SK-N-SH treated with all-trans-retinoic acid at 6 μM for 48 hours (cell line): ENCODE measurements around the gene NLRP1.

ENCODE experiments used
- ATAC-seq: fragments of 200-7000 bp; cut with Tn5 transposase; 3 replicates; pipeline ENCODE4 v1.9.1; 2020; ENCODE audit warnings: mild to moderate bottlenecking, moderate library complexity
- ARNTL ChIP-seq: fragments of 450-650 bp; formaldehyde crosslinking; IDR thresholded peaks from 2 replicates; pipeline ENCODE4 v1.5.0; 2020; ENCODE audit warnings: low read depth, mild to moderate bottlenecking, moderate library complexity, borderline replicate concordance
- BACH2 ChIP-seq: fragments of 250-450 bp; sonication (Bioruptor Pico); IDR thresholded peaks from 2 replicates; pipeline ENCODE4 v1.9.0; 2021; ENCODE audit warnings: mild to moderate bottlenecking, borderline replicate concordance
- CSDC2 ChIP-seq: fragments of 250-450 bp; sonication (Bioruptor Pico); IDR thresholded peaks from 2 replicates; pipeline ENCODE4 v1.5.0; 2020; ENCODE audit warnings: mild to moderate bottlenecking, moderate library complexity
- CSRNP3 ChIP-seq: fragments of 250-450 bp; sonication (Bioruptor Pico); IDR thresholded peaks from 2 replicates; pipeline ENCODE4 v1.5.1; 2021; ENCODE audit warnings: mild to moderate bottlenecking, moderate library complexity
- ESRRG ChIP-seq: fragments of 250-450 bp; sonication (Bioruptor Pico); IDR thresholded peaks from 2 replicates; pipeline ENCODE4 v1.6.1; 2021; ENCODE audit warnings: mild to moderate bottlenecking
- GLIS3 ChIP-seq: fragments of 250-450 bp; sonication (Bioruptor Pico); IDR thresholded peaks from 2 replicates; pipeline ENCODE4 v1.5.0; 2020; ENCODE audit warnings: mild to moderate bottlenecking, moderate library complexity
- ISL1 ChIP-seq: fragments of 250-450 bp; sonication (Bioruptor Pico); IDR thresholded peaks from 2 replicates; pipeline ENCODE4 v2.1.2; 2022; ENCODE audit warnings: mild to moderate bottlenecking, moderate library complexity
- OSR1 ChIP-seq: fragments of 250-450 bp; sonication (Bioruptor Pico); IDR thresholded peaks from 2 replicates; pipeline ENCODE4 v1.8.0; 2022; ENCODE audit warnings: moderate library complexity, mild to moderate bottlenecking, inconsistent platforms
- PATZ1 ChIP-seq: fragments of 250-450 bp; sonication (Bioruptor Pico); IDR thresholded peaks from 2 replicates; pipeline ENCODE4 v1.8.0; 2020; ENCODE audit warnings: mild to moderate bottlenecking, moderate library complexity, borderline replicate concordance
- POU6F1 ChIP-seq: fragments of 250-450 bp; sonication (Bioruptor Pico); IDR thresholded peaks from 2 replicates; pipeline ENCODE4 v1.8.0; 2021; ENCODE audit warnings: low read depth, mild to moderate bottlenecking, moderate library complexity, borderline replicate concordance
- PPARA ChIP-seq: fragments of 250-450 bp; sonication (Bioruptor Pico); IDR thresholded peaks from 2 replicates; pipeline ENCODE4 v1.5.0; 2020; ENCODE audit warnings: mild to moderate bottlenecking, borderline replicate concordance
- RARB ChIP-seq: fragments of 250-450 bp; sonication (Bioruptor Pico); IDR thresholded peaks from 2 replicates; pipeline ENCODE4 v1.8.0; 2021; ENCODE audit warnings: mild to moderate bottlenecking, moderate library complexity
- SNAI2 ChIP-seq: fragments of 250-450 bp; sonication (Bioruptor Pico); IDR thresholded peaks from 2 replicates; pipeline ENCODE4 v1.5.0; 2020; ENCODE audit warnings: mild to moderate bottlenecking, moderate library complexity
- TCF4 ChIP-seq: fragments of 250-450 bp; sonication (Bioruptor Pico); IDR thresholded peaks from 2 replicates; pipeline ENCODE4 v1.8.0; 2021; ENCODE audit warnings: mild to moderate bottlenecking, moderate library complexity, borderline replicate concordance
- TOX ChIP-seq: fragments of 250-450 bp; sonication (Bioruptor Pico); IDR thresholded peaks from 2 replicates; pipeline ENCODE4 v1.8.0; 2021; ENCODE audit warnings: mild to moderate bottlenecking, moderate library complexity, borderline replicate concordance
- TSHZ2 ChIP-seq: fragments of 250-450 bp; sonication (Bioruptor Pico); IDR thresholded peaks from 2 replicates; pipeline ENCODE4 v1.5.0; 2020; ENCODE audit warnings: mild to moderate bottlenecking, moderate library complexity
- ZC3H10 ChIP-seq: fragments of 250-450 bp; sonication (Bioruptor Pico); IDR thresholded peaks from 2 replicates; pipeline ENCODE4 v1.5.1; 2021; ENCODE audit warnings: mild to moderate bottlenecking, moderate library complexity
- ZFP3 ChIP-seq: fragments of 250-450 bp; sonication (Bioruptor Pico); IDR thresholded peaks from 2 replicates; pipeline ENCODE4 v1.5.0; 2020; ENCODE audit warnings: mild to moderate bottlenecking, moderate library complexity
- ZFP30 ChIP-seq: fragments of 450-650 bp; formaldehyde crosslinking; IDR thresholded peaks from 2 replicates; pipeline ENCODE4 v1.5.0; 2022; ENCODE audit warnings: mild to moderate bottlenecking, moderate library complexity
- ZNF565 ChIP-seq: fragments of 450-650 bp; formaldehyde crosslinking; conservative IDR thresholded peaks from 2 replicates; pipeline ENCODE4 v1.5.0; 2020; ENCODE audit warnings: low read depth, mild to moderate bottlenecking, moderate library complexity
- ZNF70 ChIP-seq: fragments of 450-650 bp; formaldehyde crosslinking; IDR thresholded peaks from 2 replicates; pipeline ENCODE4 v1.5.0; 2020; ENCODE audit warnings: mild to moderate bottlenecking, moderate library complexity
- ZNF8 ChIP-seq: fragments of 450-650 bp; formaldehyde crosslinking; IDR thresholded peaks from 2 replicates; pipeline ENCODE4 v1.5.0; 2020; ENCODE audit warnings: mild to moderate bottlenecking, moderate library complexity

Gene NLRP1

GRCh38 chr17:5485270-5486205 lies 98.8 kb downstream of the NLRP1 start, which contains the start of gene DERL2:
Gene DERL2, minus strand, starts transcription at chr17:5486178. Its CDS starts 17 bp downstream, at chr17:5486161.
- ATAC-seq: peak; percentile 25
- TF ChIP-seq POU6F1 (CRISPR knock-in tag): no peak
- peak; percentile 86 for TF ChIP-seq ZNF8 (CRISPR knock-in tag)

GRCh38 chr17:5481451-5481850 lies 102.9 kb downstream of the NLRP1 start:
- no peak for ATAC-seq
- TF ChIP-seq PPARA (CRISPR knock-in tag): no peak
- no peak for TF ChIP-seq ZFP30
- TF ChIP-seq TOX (CRISPR knock-in tag): no peak
- no peak for TF ChIP-seq ZNF565 (CRISPR knock-in tag)
- TF ChIP-seq RARB (CRISPR knock-in tag): no peak
- TF ChIP-seq POU6F1 (CRISPR knock-in tag): no peak
- TF ChIP-seq TSHZ2: no peak
- no peak for TF ChIP-seq BACH2 (CRISPR knock-in tag)
- TF ChIP-seq ZC3H10 (CRISPR knock-in tag): no peak
- no peak for TF ChIP-seq TCF4
- TF ChIP-seq ESRRG (CRISPR knock-in tag): no peak
- TF ChIP-seq PATZ1: no peak
- no peak for TF ChIP-seq ZFP3 (CRISPR knock-in tag)

GRCh38 chr17:5480962-5481361 lies 103.3 kb downstream of the NLRP1 start:
- no peak for ATAC-seq

GRCh38 chr17:5478992-5479391 lies 105.3 kb downstream of the NLRP1 start:
- no peak for ATAC-seq
- TF ChIP-seq TOX (CRISPR knock-in tag): no peak

More at GRCh38 chr17:5480962-5481361, 103.3 kb downstream of the NLRP1 start:
- TF ChIP-seq SNAI2 (no peak), GLIS3 (no peak)

GRCh38 chr17:5473906-5474305 lies 110.4 kb downstream of the NLRP1 start:
- no peak for ATAC-seq

GRCh38 chr17:5472511-5472910 lies 111.8 kb downstream of the NLRP1 start:
- ATAC-seq: no peak
- TF ChIP-seq TOX (CRISPR knock-in tag): no peak
- TF ChIP-seq ZNF70: no peak
- TF ChIP-seq ZNF565 (CRISPR knock-in tag): no peak
- TF ChIP-seq PATZ1: no peak
- no peak for TF ChIP-seq PPARA (CRISPR knock-in tag)
- TF ChIP-seq ZC3H10 (CRISPR knock-in tag): no peak
- TF ChIP-seq ZFP30: no peak
- no peak for TF ChIP-seq CSRNP3 (CRISPR knock-in tag)
- TF ChIP-seq ISL1 (CRISPR knock-in tag): no peak
- no peak for TF ChIP-seq ZNF8 (CRISPR knock-in tag)
- TF ChIP-seq CSDC2: no peak
- no peak for TF ChIP-seq ARNTL (CRISPR knock-in tag)

More at GRCh38 chr17:5473906-5474305, 110.4 kb downstream of the NLRP1 start:
- TF ChIP-seq OSR1 (CRISPR knock-in tag) (no peak), ZNF8 (CRISPR knock-in tag) (no peak)
